Activated naive CD8-positive, alpha-beta T cell (primary cell): ENCODE results near the gene VGLL4.

ENCODE experiments used
- H3K27ac Mint-ChIP-seq: one replicate; pipeline ENCODE4 v1.8.0; 2021; ENCODE audit warnings: mixed read lengths
- H3K27me3 Mint-ChIP-seq: one replicate; pipeline ENCODE4 v1.8.0; 2021; ENCODE audit warnings: mixed read lengths
- H3K36me3 Mint-ChIP-seq: one replicate; pipeline ENCODE4 v1.8.0; 2021; ENCODE audit warnings: mixed read lengths
- H3K4me1 Mint-ChIP-seq: one replicate; pipeline ENCODE4 v1.8.0; 2021; ENCODE audit warnings: low read depth, mixed read lengths
- H3K4me3 Mint-ChIP-seq: one replicate; pipeline ENCODE4 v1.8.0; 2021; ENCODE audit warnings: mild to moderate bottlenecking, mixed read lengths
- H3K9me3 Mint-ChIP-seq: one replicate; pipeline ENCODE4 v1.8.0; 2021; ENCODE audit warnings: low read depth, mixed read lengths

Gene VGLL4

GRCh38 chr3:11543948-11544387 is 99.7 kb downstream of the VGLL4 start:
- Mint-ChIP-seq H3K4me3 (no peak overlapping the region), H3K27me3 (no peaks in the 10 kb centered on the region), H3K9me3 (no peaks in the 10 kb centered on the region), H3K27ac (no peak overlapping the region), H3K36me3 (peaks cover 8% of the 10 kb centered on the region), H3K4me1 (no peaks in the 10 kb centered on the region)

GRCh38 chr3:11543141-11543947 is 100.4 kb downstream of the VGLL4 start:
- Mint-ChIP-seq H3K27me3 (no peaks in the 10 kb centered on the region), H3K27ac (no peak overlapping the region), H3K4me1 (no peaks in the 10 kb centered on the region), H3K4me3 (no peak overlapping the region), H3K9me3 (no peaks in the 10 kb centered on the region), H3K36me3 (peaks cover 8% of the 10 kb centered on the region)

- no peaks in the 10 kb centered on the region for H3K27me3 Mint-ChIP-seq
- H3K36me3 Mint-ChIP-seq, result peaks cover 5% of the 10 kb centered on the region
- no peaks in the 10 kb centered on the region for H3K9me3 Mint-ChIP-seq
- no peak overlapping the region for H3K27ac Mint-ChIP-seq
- no peak overlapping the region for H3K4me3 Mint-ChIP-seq
- no peaks in the 10 kb centered on the region for H3K4me1 Mint-ChIP-seq
Observed at GRCh38 chr3:11542551-11542950, 101.2 kb downstream of the VGLL4 start.

- no peak overlapping the region for H3K4me3 Mint-ChIP-seq
- H3K27me3 Mint-ChIP-seq, result no peaks in the 10 kb centered on the region
- H3K36me3 Mint-ChIP-seq, result peaks cover 2% of the 10 kb centered on the region
- H3K27ac Mint-ChIP-seq, result no peak overlapping the region
- no peaks in the 10 kb centered on the region for H3K4me1 Mint-ChIP-seq
- H3K9me3 Mint-ChIP-seq, result no peaks in the 10 kb centered on the region
Observed at GRCh38 chr3:11541321-11542303, 102.1 kb downstream of the VGLL4 start.

GRCh38 chr3:11539677-11540076 is 104.0 kb downstream of the VGLL4 start:
- Mint-ChIP-seq H3K4me3 (no peak overlapping the region), H3K27ac (no peak overlapping the region), H3K36me3 (peaks cover 2% of the 10 kb centered on the region), H3K9me3 (no peaks in the 10 kb centered on the region), H3K4me1 (no peaks in the 10 kb centered on the region), H3K27me3 (no peaks in the 10 kb centered on the region)

- H3K4me1 Mint-ChIP-seq, result no peaks in the 10 kb centered on the region
- H3K27me3 Mint-ChIP-seq, result no peaks in the 10 kb centered on the region
- no peaks in the 10 kb centered on the region for H3K9me3 Mint-ChIP-seq
- peaks cover 2% of the 10 kb centered on the region for H3K36me3 Mint-ChIP-seq
- no peak overlapping the region for H3K4me3 Mint-ChIP-seq
- no peak overlapping the region for H3K27ac Mint-ChIP-seq
Observed at GRCh38 chr3:11539218-11539617, 104.5 kb downstream of the VGLL4 start.

- Mint-ChIP-seq H3K9me3 (no peaks in the 10 kb centered on the region), H3K4me3 (no peak overlapping the region), H3K27me3 (no peaks in the 10 kb centered on the region), H3K27ac (no peak overlapping the region), H3K4me1 (no peaks in the 10 kb centered on the region), H3K36me3 (peaks cover 2% of the 10 kb centered on the region)
Observed at GRCh38 chr3:11538581-11538980, 105.1 kb downstream of the VGLL4 start.

GRCh38 chr3:11536936-11537612 is 106.6 kb downstream of the VGLL4 start:
- Mint-ChIP-seq H3K36me3 (peaks cover 3% of the 10 kb centered on the region), H3K4me1 (no peaks in the 10 kb centered on the region), H3K27ac (no peak overlapping the region), H3K27me3 (no peaks in the 10 kb centered on the region), H3K9me3 (no peaks in the 10 kb centered on the region), H3K4me3 (no peak overlapping the region)

- Mint-ChIP-seq H3K27ac (no peak overlapping the region), H3K36me3 (peaks cover 4% of the 10 kb centered on the region), H3K4me3 (no peak overlapping the region), H3K4me1 (no peaks in the 10 kb centered on the region), H3K9me3 (no peaks in the 10 kb centered on the region), H3K27me3 (no peaks in the 10 kb centered on the region)
Observed at GRCh38 chr3:11536132-11536935, 107.4 kb downstream of the VGLL4 start.

GRCh38 chr3:11535243-11535960 is 108.3 kb downstream of the VGLL4 start:
- H3K27ac Mint-ChIP-seq, result no peak overlapping the region
- H3K4me1 Mint-ChIP-seq, result no peaks in the 10 kb centered on the region
- peaks cover 4% of the 10 kb centered on the region for H3K36me3 Mint-ChIP-seq
- no peaks in the 10 kb centered on the region for H3K9me3 Mint-ChIP-seq
- H3K4me3 Mint-ChIP-seq, result no peak overlapping the region
- no peaks in the 10 kb centered on the region for H3K27me3 Mint-ChIP-seq

GRCh38 chr3:11534793-11535101 is 109.0 kb downstream of the VGLL4 start:
- Mint-ChIP-seq H3K9me3 (no peaks in the 10 kb centered on the region), H3K27ac (no peak overlapping the region), H3K4me1 (no peaks in the 10 kb centered on the region), H3K27me3 (no peaks in the 10 kb centered on the region), H3K36me3 (peaks cover 4% of the 10 kb centered on the region), H3K4me3 (no peak overlapping the region)

GRCh38 chr3:11534011-11534792 is 109.5 kb downstream of the VGLL4 start:
- H3K27ac Mint-ChIP-seq, result no peak overlapping the region
- no peaks in the 10 kb centered on the region for H3K9me3 Mint-ChIP-seq
- H3K36me3 Mint-ChIP-seq, result peaks cover 4% of the 10 kb centered on the region
- no peak overlapping the region for H3K4me3 Mint-ChIP-seq
- H3K27me3 Mint-ChIP-seq, result no peaks in the 10 kb centered on the region
- no peaks in the 10 kb centered on the region for H3K4me1 Mint-ChIP-seq

- Mint-ChIP-seq H3K36me3 (peaks cover 6% of the 10 kb centered on the region), H3K4me3 (no peak overlapping the region), H3K4me1 (no peaks in the 10 kb centered on the region), H3K27me3 (no peaks in the 10 kb centered on the region), H3K9me3 (no peaks in the 10 kb centered on the region), H3K27ac (no peak overlapping the region)
Observed at GRCh38 chr3:11532931-11533391, 110.8 kb downstream of the VGLL4 start.
